ENCODE data around the gene METTL27. TPM values are rescaled to one million over a fixed set of nuclear protein-coding genes. Genes with fewer than 3 reads are reported as not detected.
A peak's percentile ranks its signal among the peaks of the same experiment; 100 is the strongest.

The METTL27 gene
- total and polyA plus RNA-seq, 9 of the 15 experiments (the other 6 are each of a cell fraction or from before 2014, with no cell fraction given): 0.08 to 0.82 (median 0.33) TPM; not detected in 4

GRCh38 chr7:73822319-73823173, 19.8 kb downstream of the METTL27 start (continued):
- TF ChIP-seq, protein P1, sequence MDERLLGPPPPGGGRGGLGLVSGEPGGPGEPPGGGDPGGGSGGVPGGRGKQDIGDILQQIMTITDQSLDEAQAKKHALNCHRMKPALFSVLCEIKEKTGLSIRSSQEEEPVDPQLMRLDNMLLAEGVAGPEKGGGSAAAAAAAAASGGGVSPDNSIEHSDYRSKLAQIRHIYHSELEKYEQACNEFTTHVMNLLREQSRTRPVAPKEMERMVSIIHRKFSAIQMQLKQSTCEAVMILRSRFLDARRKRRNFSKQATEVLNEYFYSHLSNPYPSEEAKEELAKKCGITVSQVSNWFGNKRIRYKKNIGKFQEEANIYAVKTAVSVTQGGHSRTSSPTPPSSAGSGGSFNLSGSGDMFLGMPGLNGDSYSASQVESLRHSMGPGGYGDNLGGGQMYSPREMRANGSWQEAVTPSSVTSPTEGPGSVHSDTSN (CRISPR knock-in tag; IDR thresholded peaks at IDR 0.05; ENCODE audit: low read depth): no peak
- TF ChIP-seq, protein P1 (tag; conservative IDR thresholded peaks at IDR 0.05; ENCODE audit: low read depth): peak; percentile 63
- no peak for TF ChIP-seq PTBP1 (IDR thresholded peaks at IDR 0.05; ENCODE audit: low read depth, low read length)
- TF ChIP-seq, protein P2, sequence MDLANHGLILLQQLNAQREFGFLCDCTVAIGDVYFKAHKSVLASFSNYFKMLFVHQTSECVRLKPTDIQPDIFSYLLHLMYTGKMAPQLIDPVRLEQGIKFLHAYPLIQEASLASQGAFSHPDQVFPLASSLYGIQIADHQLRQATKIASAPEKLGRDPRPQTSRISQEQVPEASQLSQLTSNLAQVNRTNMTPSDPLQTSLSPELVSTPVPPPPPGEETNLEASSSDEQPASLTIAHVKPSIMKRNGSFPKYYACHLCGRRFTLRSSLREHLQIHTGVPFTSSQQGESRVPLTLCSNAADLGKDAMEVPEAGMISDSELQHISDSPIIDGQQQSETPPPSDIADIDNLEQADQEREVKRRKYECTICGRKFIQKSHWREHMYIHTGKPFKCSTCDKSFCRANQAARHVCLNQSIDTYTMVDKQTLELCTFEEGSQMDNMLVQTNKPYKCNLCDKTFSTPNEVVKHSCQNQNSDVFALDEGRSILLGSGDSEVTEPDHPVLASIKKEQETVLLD (IDR thresholded peaks at IDR 0.05): peak; percentile 52; the same call in 1 of the 2 replicates
- TF ChIP-seq ZNF785 (CRISPR knock-in tag; IDR thresholded peaks at IDR 0.05): no peak
- TF ChIP-seq MAFF (IDR thresholded peaks at IDR 0.05; ENCODE audit: low read length): peak; percentile 67
- TF ChIP-seq MEIS2 (IDR thresholded peaks at IDR 0.05; ENCODE audit: partially characterized antibody): peak; percentile 77
- no peak for TF ChIP-seq RBM14 (IDR thresholded peaks at IDR 0.05; ENCODE audit: borderline replicate concordance, insufficient read depth, low read depth, low read length)
- TF ChIP-seq TFAP4 (CRISPR knock-in tag; IDR thresholded peaks at IDR 0.05; ENCODE audit: borderline replicate concordance): peak; percentile 75
- TF ChIP-seq, protein P3, sequence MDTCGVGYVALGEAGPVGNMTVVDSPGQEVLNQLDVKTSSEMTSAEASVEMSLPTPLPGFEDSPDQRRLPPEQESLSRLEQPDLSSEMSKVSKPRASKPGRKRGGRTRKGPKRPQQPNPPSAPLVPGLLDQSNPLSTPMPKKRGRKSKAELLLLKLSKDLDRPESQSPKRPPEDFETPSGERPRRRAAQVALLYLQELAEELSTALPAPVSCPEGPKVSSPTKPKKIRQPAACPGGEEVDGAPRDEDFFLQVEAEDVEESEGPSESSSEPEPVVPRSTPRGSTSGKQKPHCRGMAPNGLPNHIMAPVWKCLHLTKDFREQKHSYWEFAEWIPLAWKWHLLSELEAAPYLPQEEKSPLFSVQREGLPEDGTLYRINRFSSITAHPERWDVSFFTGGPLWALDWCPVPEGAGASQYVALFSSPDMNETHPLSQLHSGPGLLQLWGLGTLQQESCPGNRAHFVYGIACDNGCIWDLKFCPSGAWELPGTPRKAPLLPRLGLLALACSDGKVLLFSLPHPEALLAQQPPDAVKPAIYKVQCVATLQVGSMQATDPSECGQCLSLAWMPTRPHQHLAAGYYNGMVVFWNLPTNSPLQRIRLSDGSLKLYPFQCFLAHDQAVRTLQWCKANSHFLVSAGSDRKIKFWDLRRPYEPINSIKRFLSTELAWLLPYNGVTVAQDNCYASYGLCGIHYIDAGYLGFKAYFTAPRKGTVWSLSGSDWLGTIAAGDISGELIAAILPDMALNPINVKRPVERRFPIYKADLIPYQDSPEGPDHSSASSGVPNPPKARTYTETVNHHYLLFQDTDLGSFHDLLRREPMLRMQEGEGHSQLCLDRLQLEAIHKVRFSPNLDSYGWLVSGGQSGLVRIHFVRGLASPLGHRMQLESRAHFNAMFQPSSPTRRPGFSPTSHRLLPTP (IDR thresholded peaks at IDR 0.05; ENCODE audit: borderline replicate concordance, extremely low read depth, insufficient read length): no peak
- TF ChIP-seq SREBF2 (CRISPR knock-in tag; IDR thresholded peaks at IDR 0.05): no peak
- TF ChIP-seq ASH1L (IDR thresholded peaks at IDR 0.05; ENCODE audit: borderline replicate concordance, low read depth, partially characterized antibody): no peak
- peak; percentile 81 for TF ChIP-seq ZNF316 (IDR thresholded peaks at IDR 0.05)
- TF ChIP-seq, protein P4, sequence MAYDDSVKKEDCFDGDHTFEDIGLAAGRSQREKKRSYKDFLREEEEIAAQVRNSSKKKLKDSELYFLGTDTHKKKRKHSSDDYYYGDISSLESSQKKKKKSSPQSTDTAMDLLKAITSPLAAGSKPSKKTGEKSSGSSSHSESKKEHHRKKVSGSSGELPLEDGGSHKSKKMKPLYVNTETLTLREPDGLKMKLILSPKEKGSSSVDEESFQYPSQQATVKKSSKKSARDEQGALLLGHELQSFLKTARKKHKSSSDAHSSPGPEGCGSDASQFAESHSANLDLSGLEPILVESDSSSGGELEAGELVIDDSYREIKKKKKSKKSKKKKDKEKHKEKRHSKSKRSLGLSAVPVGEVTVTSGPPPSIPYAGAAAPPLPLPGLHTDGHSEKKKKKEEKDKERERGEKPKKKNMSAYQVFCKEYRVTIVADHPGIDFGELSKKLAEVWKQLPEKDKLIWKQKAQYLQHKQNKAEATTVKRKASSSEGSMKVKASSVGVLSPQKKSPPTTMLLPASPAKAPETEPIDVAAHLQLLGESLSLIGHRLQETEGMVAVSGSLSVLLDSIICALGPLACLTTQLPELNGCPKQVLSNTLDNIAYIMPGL (CRISPR knock-in tag; IDR thresholded peaks at IDR 0.05): no peak
- TF ChIP-seq SMARCA5 (IDR thresholded peaks at IDR 0.05): no peak
- no peak for TF ChIP-seq ZBTB8A (IDR thresholded peaks at IDR 0.05; ENCODE audit: partially characterized antibody)
- peak; percentile 74 for TF ChIP-seq ZNF384 (IDR thresholded peaks at IDR 0.05; ENCODE audit: low read depth, low read length)
